HG03565 (cell line): ENCODE measurements around the gene TPM2.

ENCODE experiments used
- ATAC-seq: cut with Tn5 transposase; IDR thresholded peaks from one replicate; pipeline ENCODE4 v1.9.1; 2021; ENCODE audit warnings: mild to moderate bottlenecking, moderate library complexity; ENCODE audit not compliant: unreplicated experiment

The TPM2 gene

GRCh38 chr9:35635730-35636129 is 54.0 kb downstream of the TPM2 start:
- no peak for ATAC-seq
